Astrocyte (in vitro differentiated cells and primary cell): ENCODE data around the gene NAB2. TPM values are rescaled to one million over a fixed set of nuclear protein-coding genes. Genes with fewer than 3 reads are reported as not detected.

Source experiments
- DNase-seq: peaks from one replicate; pipeline ENCODE4 v3.0.0-alpha.2; 2010; ENCODE audit warnings: low read depth
- FAIRE-seq: peaks from 2 replicates; lab custom pipeline; 2011; peaks lifted over from hg19 to GRCh38; lab: Jason Lieb, UNC
- H2AFZ ChIP-seq: 2 replicates; pipeline ENCODE4 v1.6.0; 2012; ENCODE audit warnings: low read depth, low read length, inconsistent platforms
- H3K27ac ChIP-seq: 2 replicates; pipeline ENCODE4 v1.5.1; 2011; ENCODE audit warnings: low read depth, low read length, inconsistent platforms
- H3K27me3 ChIP-seq: 2 replicates; pipeline ENCODE4 v1.6.0; 2011; ENCODE audit warnings: low read length, inconsistent platforms; ENCODE audit not compliant: insufficient read depth
- H3K36me3 ChIP-seq: 2 replicates; pipeline ENCODE4 v1.5.1; 2011; ENCODE audit warnings: low read length, inconsistent platforms; ENCODE audit not compliant: insufficient read depth
- H3K4me1 ChIP-seq: 2 replicates; pipeline ENCODE4 v1.5.1; 2011; ENCODE audit warnings: low read length, inconsistent platforms; ENCODE audit not compliant: insufficient read depth
- H3K4me2 ChIP-seq: 2 replicates; pipeline ENCODE4 v1.6.0; 2012; ENCODE audit warnings: low read length, inconsistent platforms
- H3K4me3 ChIP-seq: 2 replicates; pipeline ENCODE4 v1.5.1; 2011; ENCODE audit warnings: low read depth, mild to moderate bottlenecking, low read length, inconsistent platforms; ENCODE audit not compliant: insufficient read depth
- H3K79me2 ChIP-seq: 2 replicates; pipeline ENCODE4 v1.6.0; 2012; ENCODE audit warnings: mild to moderate bottlenecking, low read length, inconsistent platforms; ENCODE audit not compliant: insufficient read depth
- H3K9ac ChIP-seq: 2 replicates; pipeline ENCODE4 v1.6.0; 2012; ENCODE audit warnings: mild to moderate bottlenecking, low read length, inconsistent platforms
- H3K9me3 ChIP-seq: 2 replicates; pipeline ENCODE4 v1.5.1; 2012; ENCODE audit warnings: low read depth, mild to moderate bottlenecking, low read length, inconsistent platforms; ENCODE audit not compliant: insufficient read depth
- H4K20me1 ChIP-seq: 2 replicates; pipeline ENCODE4 v1.6.0; 2012; ENCODE audit warnings: low read length, inconsistent platforms; ENCODE audit not compliant: insufficient read depth
- H3K27ac Mint-ChIP-seq: one replicate; pipeline ENCODE4 v1.8.0; 2021; ENCODE audit warnings: mild to moderate bottlenecking, mixed read lengths; ENCODE audit not compliant: unreplicated experiment
- H3K27me3 Mint-ChIP-seq: one replicate; pipeline ENCODE4 v1.8.0; 2021; ENCODE audit warnings: low read depth, mixed read lengths; ENCODE audit not compliant: unreplicated experiment
- H3K36me3 Mint-ChIP-seq: one replicate; pipeline ENCODE4 v1.8.0; 2021; ENCODE audit warnings: low read depth, mixed read lengths; ENCODE audit not compliant: unreplicated experiment
- H3K4me1 Mint-ChIP-seq: one replicate; pipeline ENCODE4 v1.8.0; 2021; ENCODE audit warnings: low read depth, mixed read lengths; ENCODE audit not compliant: unreplicated experiment
- H3K4me3 Mint-ChIP-seq: one replicate; pipeline ENCODE4 v1.8.0; 2021; ENCODE audit warnings: mild to moderate bottlenecking, moderate library complexity, mixed read lengths; ENCODE audit not compliant: unreplicated experiment
- H3K9me3 Mint-ChIP-seq: one replicate; pipeline ENCODE4 v1.8.0; 2021; ENCODE audit warnings: mild to moderate bottlenecking, mixed read lengths; ENCODE audit not compliant: unreplicated experiment
- EZH2 ChIP-seq: IDR thresholded peaks from 2 replicates; pipeline ENCODE4 v1.6.1; 2012; ENCODE audit warnings: mild to moderate bottlenecking, low read length, inconsistent platforms; ENCODE audit not compliant: insufficient read depth
- total RNA-seq: library from RNA; stranded (reverse); gene quantifications from 2 replicates; pipeline ENCODE4 v1.2.1, GENCODE V29; 2021
- TF ChIP-seq, protein P1 (sequence below): IDR thresholded peaks from 2 replicates; pipeline ENCODE4 v1.5.1; 2011; ENCODE audit warnings: low read depth, mild to moderate bottlenecking, inconsistent platforms, low read length, moderate library complexity; ENCODE audit not compliant: insufficient read depth

NAB2 gene
- total RNA-seq, 1 donor from 2014 or later: 36.6 TPM

DNA sequence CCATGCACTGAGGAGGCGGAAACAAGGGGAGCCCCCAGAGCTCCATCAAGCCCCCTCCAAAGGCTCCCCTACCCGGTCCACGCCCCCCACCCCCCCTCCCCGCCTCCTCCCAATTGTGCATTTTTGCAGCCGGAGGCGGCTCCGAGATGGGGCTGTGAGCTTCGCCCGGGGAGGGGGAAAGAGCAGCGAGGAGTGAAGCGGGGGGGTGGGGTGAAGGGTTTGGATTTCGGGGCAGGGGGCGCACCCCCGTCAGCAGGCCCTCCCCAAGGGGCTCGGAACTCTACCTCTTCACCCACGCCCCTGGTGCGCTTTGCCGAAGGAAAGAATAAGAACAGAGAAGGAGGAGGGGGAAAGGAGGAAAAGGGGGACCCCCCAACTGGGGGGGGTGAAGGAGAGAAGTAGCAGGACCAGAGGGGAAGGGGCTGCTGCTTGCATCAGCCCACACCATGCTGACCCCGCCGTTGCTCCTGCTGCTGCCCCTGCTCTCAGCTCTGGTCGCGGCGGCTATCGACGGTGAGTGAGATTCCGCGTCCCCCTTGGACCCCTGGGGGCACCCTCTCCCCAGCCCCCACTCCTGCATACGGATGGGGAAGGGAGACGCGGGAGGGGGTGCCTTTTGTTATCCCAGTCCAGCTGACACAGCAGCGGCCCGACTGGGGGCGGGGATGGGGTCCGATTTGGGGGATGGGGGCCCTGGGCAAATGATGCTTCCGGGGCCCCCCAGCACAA, 39.8 kb downstream of the NAB2 start:
- Mint-ChIP-seq H3K27ac (no peak overlapping the region), H3K9me3 (no peaks in the 10 kb centered on the region), H3K4me3 (peak overlapping the region; percentile 96), H3K4me1 (peaks cover 28% of the 10 kb centered on the region), H3K36me3 (no peaks in the 10 kb centered on the region), H3K27me3 (no peaks in the 10 kb centered on the region)
- H3K27ac ChIP-seq: peak overlapping the region; percentile 22
- H3K27me3 ChIP-seq: no peaks in the 10 kb centered on the region
- no peak overlapping the region for H2AFZ ChIP-seq
- TF ChIP-seq EZH2: no peak
- H3K4me1 ChIP-seq: peaks cover 44% of the 10 kb centered on the region
- H4K20me1 ChIP-seq: peaks cover 38% of the 10 kb centered on the region
- H3K9me3 ChIP-seq: no peaks in the 10 kb centered on the region
- peak overlapping the region; percentile 86 for H3K4me3 ChIP-seq
- peak overlapping the region; percentile 99 for H3K4me2 ChIP-seq
- DNase-seq: no peak
- peak overlapping the region; percentile 87 for H3K9ac ChIP-seq
- H3K79me2 ChIP-seq: peaks cover 51% of the 10 kb centered on the region
- no peaks in the 10 kb centered on the region for H3K36me3 ChIP-seq
- FAIRE-seq: no peak

DNA sequence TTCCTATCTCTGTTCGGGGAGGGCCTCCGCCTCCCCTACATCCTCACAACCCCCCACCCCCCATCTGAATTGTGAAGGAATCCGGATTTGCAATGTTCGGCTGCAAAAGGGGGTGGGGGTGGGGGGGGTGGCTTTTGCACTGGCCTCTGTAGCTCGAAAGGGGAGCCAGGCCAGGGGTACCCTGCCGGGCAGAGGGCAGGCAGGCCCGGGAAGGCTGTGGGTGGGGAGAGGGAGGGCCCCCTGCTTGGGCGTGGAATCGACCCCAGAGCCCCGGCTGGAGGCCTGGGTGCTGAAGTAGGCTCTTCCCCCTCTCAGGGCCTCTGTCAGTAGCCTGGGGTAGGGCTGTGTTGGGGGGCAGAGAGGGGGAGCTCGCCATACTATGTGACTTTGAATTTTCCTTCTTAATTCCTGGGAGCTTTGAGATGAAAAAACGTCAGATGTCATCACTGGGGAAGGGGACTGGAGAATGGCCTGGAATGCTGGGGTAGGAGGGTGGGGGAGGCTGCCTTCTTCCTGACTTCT, 40.5 kb downstream of the NAB2 start:
- Histone ChIP-seq H3K9ac (peak overlapping the region; percentile 87), H3K36me3 (no peaks in the 10 kb centered on the region), H3K4me1 (peaks cover 51% of the 10 kb centered on the region), H3K27ac (peak overlapping the region; percentile 22), H2AFZ (no peak overlapping the region), H4K20me1 (peaks cover 42% of the 10 kb centered on the region), H3K9me3 (no peaks in the 10 kb centered on the region), H3K79me2 (peaks cover 58% of the 10 kb centered on the region), H3K4me2 (peak overlapping the region; percentile 99), H3K4me3 (peak overlapping the region; percentile 83), H3K27me3 (no peaks in the 10 kb centered on the region)
- Mint-ChIP-seq H3K27me3 (no peaks in the 10 kb centered on the region), H3K4me3 (peak overlapping the region; percentile 96), H3K36me3 (no peaks in the 10 kb centered on the region), H3K9me3 (no peaks in the 10 kb centered on the region), H3K4me1 (peaks cover 33% of the 10 kb centered on the region), H3K27ac (peak overlapping the region; percentile 95)
- FAIRE-seq (no peak), DNase-seq (no peak)
- TF ChIP-seq, protein P1, sequence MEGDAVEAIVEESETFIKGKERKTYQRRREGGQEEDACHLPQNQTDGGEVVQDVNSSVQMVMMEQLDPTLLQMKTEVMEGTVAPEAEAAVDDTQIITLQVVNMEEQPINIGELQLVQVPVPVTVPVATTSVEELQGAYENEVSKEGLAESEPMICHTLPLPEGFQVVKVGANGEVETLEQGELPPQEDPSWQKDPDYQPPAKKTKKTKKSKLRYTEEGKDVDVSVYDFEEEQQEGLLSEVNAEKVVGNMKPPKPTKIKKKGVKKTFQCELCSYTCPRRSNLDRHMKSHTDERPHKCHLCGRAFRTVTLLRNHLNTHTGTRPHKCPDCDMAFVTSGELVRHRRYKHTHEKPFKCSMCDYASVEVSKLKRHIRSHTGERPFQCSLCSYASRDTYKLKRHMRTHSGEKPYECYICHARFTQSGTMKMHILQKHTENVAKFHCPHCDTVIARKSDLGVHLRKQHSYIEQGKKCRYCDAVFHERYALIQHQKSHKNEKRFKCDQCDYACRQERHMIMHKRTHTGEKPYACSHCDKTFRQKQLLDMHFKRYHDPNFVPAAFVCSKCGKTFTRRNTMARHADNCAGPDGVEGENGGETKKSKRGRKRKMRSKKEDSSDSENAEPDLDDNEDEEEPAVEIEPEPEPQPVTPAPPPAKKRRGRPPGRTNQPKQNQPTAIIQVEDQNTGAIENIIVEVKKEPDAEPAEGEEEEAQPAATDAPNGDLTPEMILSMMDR: no peak
- no peak for TF ChIP-seq EZH2

DNA sequence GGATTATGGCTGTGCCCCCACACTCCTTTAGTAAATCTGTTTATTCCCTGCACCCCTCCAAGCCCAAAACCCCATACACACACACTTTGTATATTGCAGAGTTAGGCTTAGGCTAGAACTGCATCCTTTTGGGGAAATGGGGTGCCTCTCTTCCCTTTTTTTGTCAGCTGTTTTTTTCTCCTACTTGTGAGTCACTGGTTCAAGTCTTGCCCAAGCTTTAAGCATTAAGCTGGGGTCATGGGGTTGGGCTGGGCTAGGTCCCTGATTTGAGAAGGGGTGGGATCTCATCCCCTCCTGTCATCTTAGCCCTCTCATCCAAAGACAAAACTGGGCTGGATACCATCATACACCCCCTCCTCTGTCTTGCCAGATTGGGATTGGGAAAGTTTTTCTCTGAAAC, 41.0 kb downstream of the NAB2 start:
- TF ChIP-seq, protein P1: no peak
- no peak for TF ChIP-seq EZH2
- Histone ChIP-seq H3K79me2 (peaks cover 61% of the 10 kb centered on the region), H3K36me3 (no peaks in the 10 kb centered on the region), H3K4me2 (peak overlapping the region; percentile 99), H3K4me1 (peaks cover 51% of the 10 kb centered on the region), H3K27me3 (no peaks in the 10 kb centered on the region), H3K9ac (peak overlapping the region; percentile 87), H4K20me1 (peaks cover 43% of the 10 kb centered on the region), H2AFZ (no peak overlapping the region), H3K27ac (no peak overlapping the region), H3K4me3 (peak overlapping the region; percentile 83), H3K9me3 (no peaks in the 10 kb centered on the region)
- no peak for DNase-seq
- no peaks in the 10 kb centered on the region for H3K27me3 Mint-ChIP-seq
- FAIRE-seq: no peak
- H3K36me3 Mint-ChIP-seq: no peaks in the 10 kb centered on the region
- peak overlapping the region; percentile 95 for H3K27ac Mint-ChIP-seq
- H3K9me3 Mint-ChIP-seq: no peaks in the 10 kb centered on the region
- H3K4me1 Mint-ChIP-seq: peaks cover 37% of the 10 kb centered on the region
- H3K4me3 Mint-ChIP-seq: peak overlapping the region; percentile 96
